Liver (tissue), 9 donors: ENCODE data around the gene FBXO10. TPM values are rescaled to one million over a fixed set of nuclear protein-coding genes. Genes with fewer than 3 reads are reported as not detected.

Experiments
- DNase-seq: peaks from one replicate; pipeline ENCODE4 v3.0.0-alpha.2; 2017; ENCODE audit warnings: low spot score
- H3K27ac ChIP-seq, 2 donors: one replicate each; pipeline ENCODE4 v1.7.0; 2013; ENCODE audit warnings: inconsistent platforms in 2 of 2, low read length in 2 of 2, control low read depth in 1 of 2, low read depth in 1 of 2, mild to moderate bottlenecking in 1 of 2
- H3K27me3 ChIP-seq, 4 donors: one replicate each; pipeline versions ENCODE4 v1.6.1 to v1.7.0; 2013; ENCODE audit warnings: low read length in 3 of 4, inconsistent platforms in 1 of 4, mild to moderate bottlenecking in 1 of 4, moderate library complexity in 1 of 4; ENCODE audit not compliant: control insufficient read depth in 4 of 4, insufficient read depth in 4 of 4
- H3K36me3 ChIP-seq, 4 donors: one replicate each; pipeline versions ENCODE4 v1.6.1 to v1.7.0; 2013; ENCODE audit warnings: low read length in 3 of 4, mild to moderate bottlenecking in 3 of 4, low read depth in 1 of 4, moderate library complexity in 1 of 4; ENCODE audit not compliant: control insufficient read depth in 4 of 4, insufficient read depth in 3 of 4
- H3K4me1 ChIP-seq, 4 donors: one replicate each; pipeline versions ENCODE4 v1.6.1 to v1.7.0; 2013; ENCODE audit warnings: low read length in 3 of 4, mild to moderate bottlenecking in 3 of 4, moderate library complexity in 1 of 4; ENCODE audit not compliant: control insufficient read depth in 4 of 4, insufficient read depth in 4 of 4
- H3K4me3 ChIP-seq, 3 donors: one replicate each; pipeline versions ENCODE4 v1.6.1 to v1.7.0; 2013; ENCODE audit warnings: low read length in 3 of 3, control low read depth in 1 of 3, low read depth in 1 of 3, mild to moderate bottlenecking in 1 of 3
- H3K9ac ChIP-seq, 2 donors: one replicate each; pipeline ENCODE4 v1.7.0; 2013; ENCODE audit warnings: low read length in 2 of 2, mild to moderate bottlenecking in 2 of 2, moderate library complexity in 2 of 2, control low read depth in 1 of 2, low read depth in 1 of 2
- H3K9me3 ChIP-seq, 4 donors: one replicate each; pipeline versions ENCODE4 v1.6.1 to v1.7.0; 2013; ENCODE audit warnings: low read length in 3 of 4; ENCODE audit not compliant: control insufficient read depth in 4 of 4
- ATF3 ChIP-seq: IDR thresholded peaks from 2 replicates; pipeline ENCODE4 v1.6.1; 2016; ENCODE audit warnings: antibody characterized with exemption
- CTCF ChIP-seq: fragments of 150-350 bp; IDR thresholded peaks from 2 replicates; pipeline ENCODE4 v1.5.1; 2017; ENCODE audit warnings: improper control_type of control experiment, low read depth, low read length; ENCODE audit not compliant: missing input control
- EGR1 ChIP-seq, 2 donors: IDR thresholded peaks; 2 replicates each; pipeline ENCODE4 v1.6.1; 2016 to 2018; ENCODE audit warnings: antibody characterized with exemption in 2 of 2, low read depth in 2 of 2
- FOXA1 ChIP-seq: IDR thresholded peaks from 2 replicates; pipeline ENCODE4 v1.6.1; 2016; ENCODE audit warnings: antibody characterized with exemption
- FOXA2 ChIP-seq: IDR thresholded peaks from 2 replicates; pipeline ENCODE4 v1.6.1; 2016; ENCODE audit warnings: antibody characterized with exemption
- GABPA ChIP-seq, 2 donors: IDR thresholded peaks in 1 of 2; conservative IDR thresholded peaks in 1 of 2; 2 replicates each; pipeline ENCODE4 v1.6.1; 2016; ENCODE audit warnings: antibody characterized with exemption in 2 of 2, mild to moderate bottlenecking in 1 of 2, moderate library complexity in 1 of 2
- HNF4A ChIP-seq, 2 donors: conservative IDR thresholded peaks; 2 replicates each; pipeline ENCODE4 v1.6.1; 2016; ENCODE audit warnings: antibody characterized with exemption in 2 of 2, mild to moderate bottlenecking in 2 of 2
- HNF4G ChIP-seq: IDR thresholded peaks from 2 replicates; pipeline ENCODE4 v1.6.1; 2016; ENCODE audit warnings: antibody characterized with exemption
- JUND ChIP-seq, 2 donors: IDR thresholded peaks; 2 replicates each; pipeline ENCODE4 v1.6.1; 2016; ENCODE audit warnings: antibody characterized with exemption in 2 of 2
- NR2F2 ChIP-seq: IDR thresholded peaks from 2 replicates; pipeline ENCODE4 v1.6.1; 2016; ENCODE audit warnings: antibody characterized with exemption
- RAD21 ChIP-seq, 2 donors: IDR thresholded peaks; 2 replicates each; pipeline ENCODE4 v1.6.1; 2016; ENCODE audit warnings: antibody characterized with exemption in 2 of 2, mild to moderate bottlenecking in 2 of 2
- RXRA ChIP-seq, 2 donors: IDR thresholded peaks; 2 replicates each; pipeline ENCODE4 v1.6.1; 2017 to 2018; ENCODE audit warnings: antibody characterized with exemption in 2 of 2, mild to moderate bottlenecking in 1 of 2
- SP1 ChIP-seq: IDR thresholded peaks from 2 replicates; pipeline ENCODE4 v1.6.1; 2018; ENCODE audit warnings: antibody characterized with exemption, mild to moderate bottlenecking
- TAF1 ChIP-seq: conservative IDR thresholded peaks from 2 replicates; pipeline ENCODE4 v1.6.1; 2016; ENCODE audit warnings: antibody characterized with exemption, mild to moderate bottlenecking
- YY1 ChIP-seq: IDR thresholded peaks from 2 replicates; pipeline ENCODE4 v1.6.1; 2016; ENCODE audit warnings: antibody characterized with exemption, mild to moderate bottlenecking
- ZBTB33 ChIP-seq: IDR thresholded peaks from 2 replicates; pipeline ENCODE4 v1.6.1; 2016; ENCODE audit warnings: antibody characterized with exemption
- WGBS: extraction: QIAGEN DNeasy Blood & Tissue Kit; methylation state at CpG from one replicate; pipeline ENCODE4 v1.1.7; 2013; 5-methylcytosine and 5-hydroxymethylcytosine counted together
- polyA plus RNA-seq, 2 donors: library from polyadenylated mRNA; stranded (reverse) in 1 of 2; unstranded in 1 of 2; fragments of 200-250 nt in 1 of 2; fragments of >200 nt in 1 of 2; fragmentation: Nextera tagmentation in 1 of 2; extraction: Ambion mirVana in 1 of 2; gene quantifications; one replicate each; pipeline versions ENCODE4 v1.2.1 to v1.2.3, GENCODE V29; 2013 to 2015
- total RNA-seq, 2 donors: library from RNA; depleted of rRNA; stranded (reverse); fragments of >200 nt; gene quantifications; one replicate each; pipeline ENCODE4 v1.2.3, GENCODE V29; 2014
- donor health status: healthy.
- donor health status: healthy.
- donor health status: healthy.
- donor health status: healthy.
- donor health status: healthy.

The FBXO10 gene
- total and polyA plus RNA-seq, 4 donors = 1.3 to 5.5 (median 4.1) TPM

GRCh38 chr9:37551468-37551867 lies 24.7 kb downstream of the FBXO10 start:
- Histone ChIP-seq H3K9ac (no peak overlapping the region), H3K36me3 (no peaks in the 10 kb centered on the region), H3K4me3 (no peak overlapping the region), H3K4me1 (no peaks in the 10 kb centered on the region), H3K27ac (no peak overlapping the region), H3K27me3 (no peaks in the 10 kb centered on the region), H3K9me3 (no peaks in the 10 kb centered on the region)
- no peak for DNase-seq
- 91% methylated on average over 3 of the region's 3 CpGs for WGBS
- no peak for TF ChIP-seq RAD21 (IDR thresholded peaks at IDR 0.05)
- TF ChIP-seq HNF4G = no peak
- TF ChIP-seq FOXA2 = no peak
- TF ChIP-seq GABPA (IDR thresholded peaks at IDR 0.05 in 1 of 2, conservative IDR thresholded peaks at IDR 0.05 in 1 of 2) = no peak
- TF ChIP-seq SP1 = no peak
- TF ChIP-seq NR2F2 = no peak
- TF ChIP-seq HNF4A (conservative IDR thresholded peaks at IDR 0.05) = no peak
- no peak for TF ChIP-seq TAF1
- no peak for TF ChIP-seq ATF3
- TF ChIP-seq EGR1 (IDR thresholded peaks at IDR 0.05; ENCODE audit: low read depth in 2 of 2) = no peak
- TF ChIP-seq YY1 = no peak
- TF ChIP-seq JUND (IDR thresholded peaks at IDR 0.05) = no peak

- TF ChIP-seq TAF1 (no peak), ZBTB33 (no peak), JUND (IDR thresholded peaks at IDR 0.05) (no peak), FOXA1 (no peak), FOXA2 (no peak), RXRA (IDR thresholded peaks at IDR 0.05) (no peak), CTCF (no peak), NR2F2 (no peak), GABPA (IDR thresholded peaks at IDR 0.05 in 1 of 2, conservative IDR thresholded peaks at IDR 0.05 in 1 of 2) (no peak), ATF3 (no peak), YY1 (no peak), EGR1 (IDR thresholded peaks at IDR 0.05; ENCODE audit: low read depth in 2 of 2) (no peak), HNF4A (conservative IDR thresholded peaks at IDR 0.05) (no peak), SP1 (no peak), HNF4G (no peak)
- Histone ChIP-seq H3K4me3 (no peak overlapping the region), H3K36me3 (no peaks in the 10 kb centered on the region), H3K4me1 (no peaks in the 10 kb centered on the region), H3K9ac (no peak overlapping the region), H3K27ac (no peak overlapping the region), H3K27me3 (no peaks in the 10 kb centered on the region), H3K9me3 (no peaks in the 10 kb centered on the region)
- no peak for DNase-seq
- 85% methylated on average over 1 of the region's 1 CpG for WGBS
These were observed 25.4 kb downstream of the FBXO10 start for GRCh38 chr9:37550781-37551180.
